Natural killer cell (primary cell): Measurements from ENCODE around the gene ACADSB. TPM values are rescaled to one million over a fixed set of nuclear protein-coding genes. Genes with fewer than 3 reads are reported as not detected.

ENCODE experiments used
- ATAC-seq, 3 donors: fragments of 150-1000 bp in 2 of 3; fragments of 200-7000 bp in 1 of 3; cut with Tn5 transposase; 1 replicate in 1 of 3; 2 replicates in 2 of 3; pipeline ENCODE4 v1.10.0; 2021; ENCODE audit warnings: mild to moderate bottlenecking in 2 of 3, moderate library complexity in 2 of 3
- DNase-seq, 2 donors: peaks; one replicate each; pipeline versions ENCODE4 v3.0.0 to v3.0.0-alpha.2; 2013 to 2021; ENCODE audit warnings: mixed read lengths in 1 of 2
- H3K27ac ChIP-seq: one replicate; pipeline ENCODE4 v1.5.1; 2013; ENCODE audit warnings: mild to moderate bottlenecking, low read length
- H3K27me3 ChIP-seq: one replicate; pipeline ENCODE4 v1.6.1; 2013; ENCODE audit warnings: low read length; ENCODE audit not compliant: control insufficient read depth, insufficient read depth
- H3K36me3 ChIP-seq: one replicate; pipeline ENCODE4 v1.6.1; 2013; ENCODE audit warnings: low read length; ENCODE audit not compliant: control insufficient read depth, insufficient read depth
- H3K4me1 ChIP-seq: one replicate; pipeline ENCODE4 v1.6.1; 2013; ENCODE audit warnings: low read length; ENCODE audit not compliant: control insufficient read depth, insufficient read depth
- H3K4me3 ChIP-seq: one replicate; pipeline ENCODE4 v1.5.1; 2013; ENCODE audit warnings: low read length
- H3K9me3 ChIP-seq: one replicate; pipeline ENCODE4 v1.6.1; 2013; ENCODE audit warnings: low read length; ENCODE audit not compliant: control insufficient read depth, insufficient read depth
- H3K27ac Mint-ChIP-seq, 2 donors: one replicate each; pipeline ENCODE4 v1.8.0; 2022; ENCODE audit warnings: mild to moderate bottlenecking in 2 of 2, mixed read lengths in 2 of 2, moderate library complexity in 1 of 2
- H3K27me3 Mint-ChIP-seq, 2 donors: one replicate each; pipeline ENCODE4 v1.8.0; 2022; ENCODE audit warnings: low read depth in 2 of 2, mixed read lengths in 2 of 2
- H3K36me3 Mint-ChIP-seq: one replicate; pipeline ENCODE4 v1.8.0; 2022; ENCODE audit warnings: mixed read lengths
- H3K4me1 Mint-ChIP-seq, 2 donors: one replicate each; pipeline ENCODE4 v1.8.0; 2022; ENCODE audit warnings: mixed read lengths in 2 of 2
- H3K4me3 Mint-ChIP-seq: one replicate; pipeline ENCODE4 v1.8.0; 2022; ENCODE audit warnings: mild to moderate bottlenecking, moderate library complexity, mixed read lengths
- H3K9me3 Mint-ChIP-seq, 2 donors: one replicate each; pipeline ENCODE4 v1.8.0; 2022; ENCODE audit warnings: mixed read lengths in 2 of 2
- WGBS: methylation state at CpG from one replicate; pipeline ENCODE4 v1.1.7; 2013; ENCODE audit warnings: missing lambda C conversion rate; ENCODE audit not compliant: insufficient coverage; 5-methylcytosine and 5-hydroxymethylcytosine counted together
- intact Hi-C: fragments of 100-400 bp; cut with micrococcal nuclease; formaldehyde crosslinking; loops from one replicate; pipeline ENCODE4 v1.14.2; 2022
- total RNA-seq, 4 donors: library from RNA; stranded (reverse); fragments of 120-200 nt in 1 of 4; gene quantifications; one replicate each; pipeline versions ENCODE4 v1.2.3 to v1.2.4, GENCODE V29; 2013 to 2022
- TF ChIP-seq, protein P1 (sequence below): fragments of 200-600 bp; IDR thresholded peaks from one replicate; pipeline ENCODE4 v1.8.0; 2022; ENCODE audit warnings: antibody characterized with exemption

ACADSB gene
- total RNA-seq, 3 donors from 2014 or later (not counting 1 experiment from before 2014, with no cell fraction given), result 20.8 to 27.3 (median 22.4) TPM

DNA sequence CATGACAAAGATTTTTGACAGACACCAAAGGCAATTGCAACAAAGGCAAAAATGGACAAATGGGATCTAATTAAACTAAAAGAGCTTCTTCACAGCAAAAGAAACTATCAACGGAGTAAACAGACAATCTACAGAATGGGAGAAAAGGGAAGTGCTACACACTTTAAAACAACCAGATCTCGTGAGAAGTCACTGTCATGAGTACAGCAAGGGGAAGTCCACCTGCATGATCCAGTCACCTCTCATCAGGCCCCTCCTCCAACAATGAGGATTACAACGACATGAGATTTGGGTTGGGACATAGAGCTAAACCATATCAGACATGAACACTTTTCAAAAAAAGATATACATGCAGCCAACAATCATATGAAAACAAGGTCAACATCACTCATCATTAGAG, 40.1 kb upstream of the ACADSB start:
- intact Hi-C loops, result no loop called here
- H3K27me3 Mint-ChIP-seq, result peaks cover 35 to 60% of the 10 kb centered on the region in 2 donors
- ATAC-seq (no peak), DNase-seq (no peak)
- no peaks in the 10 kb centered on the region for H3K27me3 ChIP-seq
- no peaks in the 10 kb centered on the region for H3K9me3 ChIP-seq
- H3K9me3 Mint-ChIP-seq, result peaks cover 3 to 17% of the 10 kb centered on the region in 2 donors
- H3K27ac Mint-ChIP-seq, result no peak overlapping the region
- no peaks in the 10 kb centered on the region for H3K36me3 ChIP-seq
- H3K36me3 Mint-ChIP-seq, result peaks cover 33% of the 10 kb centered on the region
- H3K27ac ChIP-seq, result no peak overlapping the region
- 81% methylated on average over 3 of the region's 3 CpGs for WGBS
- no peak overlapping the region for H3K4me3 Mint-ChIP-seq
- TF ChIP-seq, protein P1, sequence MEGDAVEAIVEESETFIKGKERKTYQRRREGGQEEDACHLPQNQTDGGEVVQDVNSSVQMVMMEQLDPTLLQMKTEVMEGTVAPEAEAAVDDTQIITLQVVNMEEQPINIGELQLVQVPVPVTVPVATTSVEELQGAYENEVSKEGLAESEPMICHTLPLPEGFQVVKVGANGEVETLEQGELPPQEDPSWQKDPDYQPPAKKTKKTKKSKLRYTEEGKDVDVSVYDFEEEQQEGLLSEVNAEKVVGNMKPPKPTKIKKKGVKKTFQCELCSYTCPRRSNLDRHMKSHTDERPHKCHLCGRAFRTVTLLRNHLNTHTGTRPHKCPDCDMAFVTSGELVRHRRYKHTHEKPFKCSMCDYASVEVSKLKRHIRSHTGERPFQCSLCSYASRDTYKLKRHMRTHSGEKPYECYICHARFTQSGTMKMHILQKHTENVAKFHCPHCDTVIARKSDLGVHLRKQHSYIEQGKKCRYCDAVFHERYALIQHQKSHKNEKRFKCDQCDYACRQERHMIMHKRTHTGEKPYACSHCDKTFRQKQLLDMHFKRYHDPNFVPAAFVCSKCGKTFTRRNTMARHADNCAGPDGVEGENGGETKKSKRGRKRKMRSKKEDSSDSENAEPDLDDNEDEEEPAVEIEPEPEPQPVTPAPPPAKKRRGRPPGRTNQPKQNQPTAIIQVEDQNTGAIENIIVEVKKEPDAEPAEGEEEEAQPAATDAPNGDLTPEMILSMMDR, result no peak
- H3K4me3 ChIP-seq, result no peak overlapping the region
- no peaks in the 10 kb centered on the region for H3K4me1 Mint-ChIP-seq
- H3K4me1 ChIP-seq, result no peaks in the 10 kb centered on the region

DNA sequence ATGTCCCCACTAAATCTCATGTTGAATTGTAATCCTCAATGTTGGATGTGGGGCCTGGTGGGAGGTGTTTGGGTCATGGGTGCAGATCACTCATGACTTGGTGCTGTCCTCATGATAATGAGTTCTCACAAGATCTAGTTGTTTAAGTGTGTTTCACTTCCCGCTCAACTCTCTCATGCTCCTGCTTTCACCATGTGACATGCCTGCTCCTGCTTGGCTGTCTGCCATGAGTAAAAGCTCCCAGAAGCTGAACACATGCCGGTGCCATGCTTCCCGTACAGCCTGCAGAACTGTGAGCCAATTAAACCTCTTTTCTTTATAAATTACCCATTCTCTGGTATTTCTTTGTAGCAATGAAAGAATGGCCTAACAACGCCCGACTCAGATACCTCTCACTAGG, 34.8 kb upstream of the ACADSB start:
- ATAC-seq (no peak), DNase-seq (no peak)
- Mint-ChIP-seq H3K4me1 (no peaks in the 10 kb centered on the region), H3K27me3 (peaks cover 32 to 35% of the 10 kb centered on the region in 2 donors), H3K4me3 (no peak overlapping the region), H3K9me3 (no peaks in the 10 kb centered on the region), H3K36me3 (no peaks in the 10 kb centered on the region), H3K27ac (no peak overlapping the region)
- 95% methylated on average over 5 of the region's 5 CpGs for WGBS
- Histone ChIP-seq H3K27me3 (peaks cover 3% of the 10 kb centered on the region), H3K4me3 (no peak overlapping the region), H3K36me3 (no peaks in the 10 kb centered on the region), H3K9me3 (no peaks in the 10 kb centered on the region), H3K4me1 (no peaks in the 10 kb centered on the region), H3K27ac (no peak overlapping the region)
- TF ChIP-seq, protein P1, result no peak
- intact Hi-C loops, result no loop called here

DNA sequence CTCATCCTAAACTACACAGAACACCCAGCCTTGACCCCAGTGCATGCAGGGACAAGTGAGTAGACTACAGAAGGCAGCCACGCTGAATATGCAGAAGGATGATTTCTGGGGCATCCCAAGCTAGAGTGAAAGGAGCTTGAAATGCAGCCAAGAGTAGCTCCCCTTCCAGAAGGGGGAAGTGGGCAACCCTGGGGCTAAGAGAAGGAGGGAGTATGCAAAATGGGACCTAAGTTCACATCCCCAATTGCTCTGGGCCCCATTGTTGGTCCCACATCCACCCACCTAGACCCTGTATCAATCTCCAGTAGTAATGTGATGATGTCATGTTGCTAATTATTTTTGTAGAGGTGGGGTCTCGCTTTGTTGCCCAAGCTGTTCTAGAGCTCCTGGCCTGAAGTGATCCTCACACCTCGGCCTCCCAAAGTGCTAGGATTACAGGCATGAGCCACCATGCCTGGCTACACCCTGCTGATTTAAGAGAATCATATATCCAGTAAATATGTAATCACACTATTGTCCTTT, 34.2 kb upstream of the ACADSB start:
- no peak overlapping the region for H3K4me3 Mint-ChIP-seq
- peaks cover 32 to 35% of the 10 kb centered on the region in 2 donors for H3K27me3 Mint-ChIP-seq
- H3K4me1 Mint-ChIP-seq, result peaks cover 0 to under 1% of the 10 kb centered on the region in 2 donors
- no peak overlapping the region for H3K27ac ChIP-seq
- H3K9me3 ChIP-seq, result no peaks in the 10 kb centered on the region
- no peak for DNase-seq
- H3K4me3 ChIP-seq, result no peak overlapping the region
- H3K4me1 ChIP-seq, result peaks cover 3% of the 10 kb centered on the region
- 85% methylated on average over 3 of the region's 3 CpGs for WGBS
- no peaks in the 10 kb centered on the region for H3K36me3 Mint-ChIP-seq
- H3K9me3 Mint-ChIP-seq, result no peaks in the 10 kb centered on the region
- H3K27me3 ChIP-seq, result peaks cover 3% of the 10 kb centered on the region
- intact Hi-C loops, result no loop called here
- no peak for ATAC-seq
- TF ChIP-seq, protein P1, result no peak
- no peak overlapping the region for H3K27ac Mint-ChIP-seq
- H3K36me3 ChIP-seq, result no peaks in the 10 kb centered on the region
